KG1 (cell line): ENCODE data around the gene ZNF593.

Source experiments
- DNase-seq: peaks from one replicate; lab custom pipeline; 2025; lab: John Stamatoyannopoulos, UW

ZNF593 gene

GRCh38 chr1:26210147-26210870 lies 40.6 kb downstream of the ZNF593 start:
- no peak for DNase-seq

- DNase-seq = no peak
Measured at GRCh38 chr1:26212726-26213125, 43.0 kb downstream of the ZNF593 start.

GRCh38 chr1:26213335-26213905 lies 43.7 kb downstream of the ZNF593 start:
- no peak for DNase-seq

GRCh38 chr1:26215246-26215645 lies 45.5 kb downstream of the ZNF593 start:
- DNase-seq = no peak

- DNase-seq = no peak
Measured at GRCh38 chr1:26218906-26219494, 49.3 kb downstream of the ZNF593 start.
